Heart left ventricle (tissue), 16 donors: Measurements from ENCODE around the gene MAP3K15. TPM values are rescaled to one million over a fixed set of nuclear protein-coding genes. Genes with fewer than 3 reads are reported as not detected.

Source experiments
- ATAC-seq, 4 donors: fragments of 200-7000 bp; cut with Tn5 transposase; one replicate each; pipeline ENCODE4 v1.9.1; 2020 to 2022; ENCODE audit warnings: moderate library complexity in 4 of 4, mild to moderate bottlenecking in 3 of 4, moderate number of reproducible peaks in 1 of 4
- DNase-seq, 5 donors: peaks; one replicate each; pipeline ENCODE4 v3.0.0-alpha.2; 2020
- H3K27ac ChIP-seq, 12 donors: fragments of 200-600 bp; sonication (generic) in 4 of 12; one replicate each; pipeline versions ENCODE4 v1.5.0 to v1.8.0; 2016 to 2022; ENCODE audit warnings: mild to moderate bottlenecking in 2 of 12
- H3K27me3 ChIP-seq, 9 donors: fragments of 200-600 bp; sonication (generic) in 2 of 9; one replicate each; pipeline versions ENCODE4 v1.5.1 to v1.8.0; 2016 to 2022; ENCODE audit warnings: mild to moderate bottlenecking in 3 of 9
- H3K36me3 ChIP-seq, 9 donors: fragments of 200-600 bp; sonication (generic) in 2 of 9; one replicate each; pipeline versions ENCODE4 v1.5.0 to v1.8.0; 2018 to 2022; ENCODE audit warnings: mild to moderate bottlenecking in 2 of 9
- H3K4me1 ChIP-seq, 12 donors: fragments of 200-600 bp; sonication (generic) in 4 of 12; one replicate each; pipeline versions ENCODE4 v1.5.0 to v1.8.0; 2016 to 2022; ENCODE audit warnings: mild to moderate bottlenecking in 3 of 12
- H3K4me3 ChIP-seq, 12 donors: fragments of 200-600 bp; sonication (generic) in 4 of 12; one replicate each; pipeline versions ENCODE4 v1.5.0 to v1.8.0; 2017 to 2022; ENCODE audit warnings: mild to moderate bottlenecking in 9 of 12, moderate library complexity in 4 of 12
- H3K9me3 ChIP-seq, 12 donors: fragments of 200-600 bp; sonication (generic) in 4 of 12; one replicate each; pipeline versions ENCODE4 v1.5.0 to v1.8.0; 2016 to 2022; ENCODE audit warnings: mild to moderate bottlenecking in 1 of 12
- POLR2A ChIP-seq, 2 donors: fragments of 450-650 bp; IDR thresholded peaks; one replicate each; pipeline ENCODE4 v1.6.1; 2017; ENCODE audit warnings: antibody characterized with exemption in 2 of 2, mild to moderate bottlenecking in 2 of 2, moderate library complexity in 2 of 2
- WGBS, 4 donors: extraction: QIAGEN DNeasy Blood & Tissue Kit in 2 of 4; methylation state at CpG; one replicate each; pipeline versions ENCODE4 v1.1.5 to v1.1.7; 2013 to 2018; 5-methylcytosine and 5-hydroxymethylcytosine counted together
- intact Hi-C, 10 donors: fragments of 100-400 bp; cut with DNase I; formaldehyde crosslinking; loops; one replicate each; pipeline versions ENCODE4 v1.11.1 to v1.14.2; 2022
- polyA plus RNA-seq, 2 donors: library from polyadenylated mRNA; stranded (reverse); fragments of 200-250 nt; gene quantifications; one replicate each; pipeline ENCODE4 v1.2.3, GENCODE V29; 2013
- total RNA-seq, 9 donors: library from RNA; depleted of rRNA in 2 of 9; stranded (reverse); fragments of >200 nt in 2 of 9; fragmentation: NEBNext Ultra II Directional in 3 of 9; extraction: Animal tissue kit (Norgen Biotek cat#: 25700) in 3 of 9; gene quantifications; one replicate each; pipeline versions ENCODE4 v1.1.0 to v1.2.4, GENCODE V29; 2016 to 2023
- TF ChIP-seq, protein P1 (sequence below), 12 donors: fragments of 200-600 bp; sonication (generic) in 4 of 12; IDR thresholded peaks; one replicate each; pipeline versions ENCODE4 v1.5.0 to v1.8.0; 2018 to 2022; ENCODE audit warnings: antibody characterized with exemption in 12 of 12, mild to moderate bottlenecking in 5 of 12
- donor health status: ischemic (EF 13 %, LVEDD 7.1; RV severe dilation, severe dysfunction).
- donor health status: healthy with polysubstance abuse.
- donor health status: DM: no; HTN: yes; CAD: no.
- donor health status: DM: no; HTN: no; CAD: no.
- donor health status: ischemic (EF 25% LVEDD 6.9; RV normal size, moderate dysfunction).
- donor health status: ischemic (EF 25% LVEDD 5.7; RV mildly dilated, moderate dysfunction).
- donor health status: healthy.
- donor health status: DM: yes; HTN: yes; CAD: no.
- donor health status: ischemic (EF 35%, LVEDD 5.7; RV mildly dilated, moderate dysfunction).
- donor health status: nonischemic (EF 11% LVEDD 7.7; RV severe dilation, severe dysfunction).
- donor health status: DM: yes; HTN: yes; CAD: no.
- donor health status: PGD.
- donor health status: ischemic (EF 29% LVEDD 5.4; RV normal size, mild dysfunction).
- donor health status: nonischemic (EF 23%, LVEDD 6.1; RV moderate dilation, normal function).

MAP3K15 gene
- total and polyA plus RNA-seq, 11 donors: 0.09 to 0.15 (median 0.13) TPM; not detected in 7

DNA sequence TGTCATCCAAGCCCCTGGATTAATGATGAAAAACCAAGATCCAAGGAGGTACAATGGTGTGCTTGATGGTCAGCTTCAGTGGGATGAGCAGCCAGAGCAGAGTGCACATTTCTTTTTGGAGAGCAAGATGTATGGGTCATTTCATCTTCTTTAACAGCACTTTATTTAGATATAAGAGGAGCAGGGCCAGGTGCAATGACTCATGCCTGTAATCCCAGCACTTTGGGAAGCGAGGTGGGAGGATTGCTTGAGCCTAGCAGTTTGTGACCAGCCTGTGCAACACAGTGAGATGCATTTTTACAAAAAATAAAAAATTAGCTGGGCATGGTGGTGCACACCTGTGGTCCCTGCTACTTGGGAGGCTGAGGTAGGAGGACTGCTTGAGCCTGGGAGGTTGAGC lies 45.3 kb upstream of the MAP3K15 start:
- Histone ChIP-seq H3K4me3 (no peak overlapping the region), H3K27me3 (peaks cover 0 to 2% (median 0%) of the 10 kb centered on the region in 9 donors), H3K9me3 (no peaks in the 10 kb centered on the region), H3K36me3 (peaks cover 0 to 7% (median 0%) of the 10 kb centered on the region in 9 donors), H3K27ac (no peak overlapping the region), H3K4me1 (no peaks in the 10 kb centered on the region)
- ATAC-seq (no peak), DNase-seq (no peak)
- 48 to 95% (median 67%) methylated on average over 1 of the region's 1 CpG for WGBS, 4 donors
- TF ChIP-seq, protein P1, sequence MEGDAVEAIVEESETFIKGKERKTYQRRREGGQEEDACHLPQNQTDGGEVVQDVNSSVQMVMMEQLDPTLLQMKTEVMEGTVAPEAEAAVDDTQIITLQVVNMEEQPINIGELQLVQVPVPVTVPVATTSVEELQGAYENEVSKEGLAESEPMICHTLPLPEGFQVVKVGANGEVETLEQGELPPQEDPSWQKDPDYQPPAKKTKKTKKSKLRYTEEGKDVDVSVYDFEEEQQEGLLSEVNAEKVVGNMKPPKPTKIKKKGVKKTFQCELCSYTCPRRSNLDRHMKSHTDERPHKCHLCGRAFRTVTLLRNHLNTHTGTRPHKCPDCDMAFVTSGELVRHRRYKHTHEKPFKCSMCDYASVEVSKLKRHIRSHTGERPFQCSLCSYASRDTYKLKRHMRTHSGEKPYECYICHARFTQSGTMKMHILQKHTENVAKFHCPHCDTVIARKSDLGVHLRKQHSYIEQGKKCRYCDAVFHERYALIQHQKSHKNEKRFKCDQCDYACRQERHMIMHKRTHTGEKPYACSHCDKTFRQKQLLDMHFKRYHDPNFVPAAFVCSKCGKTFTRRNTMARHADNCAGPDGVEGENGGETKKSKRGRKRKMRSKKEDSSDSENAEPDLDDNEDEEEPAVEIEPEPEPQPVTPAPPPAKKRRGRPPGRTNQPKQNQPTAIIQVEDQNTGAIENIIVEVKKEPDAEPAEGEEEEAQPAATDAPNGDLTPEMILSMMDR (IDR thresholded peaks at IDR 0.05): no peak
- no peak for TF ChIP-seq POLR2A (IDR thresholded peaks at IDR 0.05)
- intact Hi-C loops: no loop called here

DNA sequence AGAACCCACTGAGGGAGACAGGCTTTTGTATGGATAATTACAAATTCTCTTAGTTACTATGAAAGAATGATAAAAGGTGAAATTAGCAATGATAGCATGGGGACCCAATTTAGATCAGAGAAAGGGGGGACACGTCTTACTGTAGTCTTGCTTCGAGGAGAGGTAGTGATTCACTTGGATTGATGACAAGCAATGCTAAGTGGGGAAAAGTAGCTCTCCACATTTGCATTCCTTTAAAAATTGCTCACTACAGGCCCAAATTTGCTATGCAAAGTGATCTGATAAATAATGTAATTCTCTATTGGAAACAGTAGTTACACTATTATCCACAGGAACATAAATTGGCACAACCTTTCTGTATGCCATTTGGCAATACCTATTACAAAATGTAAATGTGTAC lies 42.5 kb upstream of the MAP3K15 start:
- no peak for DNase-seq
- no peaks in the 10 kb centered on the region for H3K9me3 ChIP-seq
- no peak for TF ChIP-seq POLR2A (IDR thresholded peaks at IDR 0.05)
- TF ChIP-seq, protein P1 (IDR thresholded peaks at IDR 0.05): no peak
- ATAC-seq: no peak
- H3K27me3 ChIP-seq: peaks cover 0 to 5% (median 0%) of the 10 kb centered on the region in 9 donors
- no peaks in the 10 kb centered on the region for H3K36me3 ChIP-seq
- H3K4me3 ChIP-seq: no peak overlapping the region
- H3K27ac ChIP-seq: no peak overlapping the region
- intact Hi-C loops: no loop called here
- no peaks in the 10 kb centered on the region for H3K4me1 ChIP-seq
- 51 to 90% (median 62%) methylated on average over 2 of the region's 2 CpGs for WGBS, 4 donors

DNA sequence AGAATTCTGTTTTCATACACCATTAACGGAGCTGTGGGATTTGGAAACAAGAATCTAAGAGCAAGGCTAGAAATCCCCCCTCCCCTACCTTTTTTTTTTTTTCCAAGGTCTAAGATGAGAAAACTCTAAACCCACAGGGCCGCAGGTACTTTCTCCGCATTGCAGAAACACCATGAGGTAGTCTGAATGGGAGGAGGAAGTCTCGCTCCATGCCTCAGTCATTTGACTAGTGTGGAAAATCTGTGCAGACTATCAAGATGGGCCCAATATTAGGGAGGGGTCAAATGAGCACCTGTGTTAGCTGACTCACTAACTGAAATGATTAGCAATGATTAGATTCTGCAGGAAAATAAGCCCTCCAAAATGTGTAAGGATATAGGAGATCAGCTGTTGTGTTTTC lies 40.9 kb upstream of the MAP3K15 start:
- Histone ChIP-seq H3K27ac (no peak overlapping the region), H3K27me3 (peaks cover 0 to 5% (median 0%) of the 10 kb centered on the region in 9 donors), H3K9me3 (no peaks in the 10 kb centered on the region), H3K36me3 (no peaks in the 10 kb centered on the region), H3K4me1 (no peaks in the 10 kb centered on the region), H3K4me3 (no peak overlapping the region)
- ATAC-seq (no peak), DNase-seq (no peak)
- 79 to 93% (median 89%) methylated on average over 4 of the region's 4 CpGs for WGBS, 4 donors
- no peak for TF ChIP-seq POLR2A (IDR thresholded peaks at IDR 0.05)
- TF ChIP-seq, protein P1 (IDR thresholded peaks at IDR 0.05): no peak
- intact Hi-C loops: no loop called here

DNA sequence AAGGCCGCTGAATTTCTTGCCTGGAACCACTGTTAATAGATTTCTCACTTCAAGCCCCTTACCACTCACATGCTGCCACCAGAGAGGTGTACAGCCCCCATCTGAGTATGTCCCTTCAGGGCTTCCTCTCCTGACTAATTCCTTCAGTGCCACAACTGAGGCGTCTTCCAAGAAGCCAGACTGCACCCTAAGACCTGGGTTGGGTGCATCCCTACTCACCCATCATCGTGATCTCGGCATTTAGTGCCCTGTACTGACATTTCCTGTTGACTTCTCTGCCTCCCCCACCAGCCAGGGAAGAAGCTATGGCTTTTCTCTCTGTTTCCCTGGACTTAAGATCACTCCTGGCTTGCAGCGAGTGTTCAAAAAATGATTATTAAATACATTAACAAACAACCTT lies 40.4 kb upstream of the MAP3K15 start:
- DNase-seq: no peak

More for the DNA sequence above, 40.4 kb upstream of the MAP3K15 start:
- intact Hi-C loops: no loop called here
- no peaks in the 10 kb centered on the region for H3K9me3 ChIP-seq
- H3K4me3 ChIP-seq: no peak overlapping the region
- H3K27ac ChIP-seq: no peak overlapping the region
- no peaks in the 10 kb centered on the region for H3K4me1 ChIP-seq
- 60 to 86% (median 70%) methylated on average over 5 of the region's 5 CpGs for WGBS, 4 donors
- peaks cover 0 to 5% (median 0%) of the 10 kb centered on the region in 9 donors for H3K27me3 ChIP-seq
- TF ChIP-seq, protein P1 (IDR thresholded peaks at IDR 0.05): no peak
- no peak for TF ChIP-seq POLR2A (IDR thresholded peaks at IDR 0.05)
- no peak for ATAC-seq
- peaks cover 0 to 2% (median 0%) of the 10 kb centered on the region in 9 donors for H3K36me3 ChIP-seq
